ENCODE results near the gene INPP5F.

DNA sequence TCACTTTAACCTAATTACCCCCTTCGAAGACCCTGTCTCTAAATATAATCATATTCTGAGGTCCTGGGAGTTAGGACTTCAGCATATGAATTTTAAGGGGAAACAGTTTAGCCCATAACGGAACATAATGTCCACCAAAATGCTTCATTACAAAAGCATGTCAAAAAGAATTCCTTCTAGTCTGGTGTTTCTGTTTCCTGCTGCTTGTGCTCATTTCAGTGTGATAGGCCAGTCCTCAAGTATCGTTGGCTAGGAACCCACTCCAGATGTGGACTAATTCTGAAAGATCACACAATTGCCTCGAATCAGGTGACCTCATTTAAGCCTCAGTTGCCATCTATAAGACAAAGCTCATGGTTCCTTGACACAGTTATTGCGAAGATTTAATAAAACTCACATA, 29.6 kb downstream of the INPP5F start:
- TF ChIP-seq, protein P1, sequence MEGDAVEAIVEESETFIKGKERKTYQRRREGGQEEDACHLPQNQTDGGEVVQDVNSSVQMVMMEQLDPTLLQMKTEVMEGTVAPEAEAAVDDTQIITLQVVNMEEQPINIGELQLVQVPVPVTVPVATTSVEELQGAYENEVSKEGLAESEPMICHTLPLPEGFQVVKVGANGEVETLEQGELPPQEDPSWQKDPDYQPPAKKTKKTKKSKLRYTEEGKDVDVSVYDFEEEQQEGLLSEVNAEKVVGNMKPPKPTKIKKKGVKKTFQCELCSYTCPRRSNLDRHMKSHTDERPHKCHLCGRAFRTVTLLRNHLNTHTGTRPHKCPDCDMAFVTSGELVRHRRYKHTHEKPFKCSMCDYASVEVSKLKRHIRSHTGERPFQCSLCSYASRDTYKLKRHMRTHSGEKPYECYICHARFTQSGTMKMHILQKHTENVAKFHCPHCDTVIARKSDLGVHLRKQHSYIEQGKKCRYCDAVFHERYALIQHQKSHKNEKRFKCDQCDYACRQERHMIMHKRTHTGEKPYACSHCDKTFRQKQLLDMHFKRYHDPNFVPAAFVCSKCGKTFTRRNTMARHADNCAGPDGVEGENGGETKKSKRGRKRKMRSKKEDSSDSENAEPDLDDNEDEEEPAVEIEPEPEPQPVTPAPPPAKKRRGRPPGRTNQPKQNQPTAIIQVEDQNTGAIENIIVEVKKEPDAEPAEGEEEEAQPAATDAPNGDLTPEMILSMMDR (IDR thresholded peaks at IDR 0.05): no peak
- TF ChIP-seq POLR2A (IDR thresholded peaks at IDR 0.05) (no peak), POLR2AphosphoS5 (IDR thresholded peaks at IDR 0.05) (no peak), EP300 (IDR thresholded peaks at IDR 0.05) (no peak)

All from stomach (tissue), 4 donors.